ENCODE data around the gene MTNR1B.

The MTNR1B gene

GRCh38 chr11:92969634-92970347 is at the start of gene MTNR1B:
MTNR1B (plus strand) TSS chr11:92969651; CDS start chr11:92969726, 75 bp downstream.
- DNase-seq, result no peak

- DNase-seq, result no peak
Measured at GRCh38 chr11:92920331-92920730, 49.1 kb upstream of the MTNR1B start.

GRCh38 chr11:92922731-92923130 is 46.7 kb upstream of the MTNR1B start:
- no peak for DNase-seq

- DNase-seq, result no peak
Measured at GRCh38 chr11:92929246-92929645, 40.2 kb upstream of the MTNR1B start.

GRCh38 chr11:92929653-92930052 is 39.8 kb upstream of the MTNR1B start:
- no peak for DNase-seq

- no peak for DNase-seq
Measured at GRCh38 chr11:92931746-92932422, 37.6 kb upstream of the MTNR1B start.

GRCh38 chr11:92939305-92939704 is 30.1 kb upstream of the MTNR1B start:
- DNase-seq, result no peak

GRCh38 chr11:92941676-92942571 is 27.5 kb upstream of the MTNR1B start:
- peak; percentile 11 for DNase-seq

GRCh38 chr11:92946707-92947106 is 22.7 kb upstream of the MTNR1B start:
- DNase-seq, result no peak

- no peak for DNase-seq
Measured at GRCh38 chr11:92948116-92948515, 21.3 kb upstream of the MTNR1B start.

- DNase-seq, result no peak
Measured at GRCh38 chr11:92954003-92954402, 15.4 kb upstream of the MTNR1B start.

GRCh38 chr11:92955860-92956259 is 13.6 kb upstream of the MTNR1B start:
- no peak for DNase-seq

- DNase-seq, result no peak
Measured at GRCh38 chr11:92960886-92961285, 8.6 kb upstream of the MTNR1B start.

- no peak for DNase-seq
Measured at GRCh38 chr11:92962446-92962845, 7.0 kb upstream of the MTNR1B start.

- DNase-seq, result no peak
Measured at GRCh38 chr11:92964471-92964870, 5.0 kb upstream of the MTNR1B start.

- DNase-seq, result no peak
Measured at GRCh38 chr11:92965196-92965595, 4.3 kb upstream of the MTNR1B start.

GRCh38 chr11:92967178-92967577 is 2.3 kb upstream of the MTNR1B start:
- no peak for DNase-seq

- DNase-seq, result no peak
Measured at GRCh38 chr11:92967867-92968266, 1.6 kb upstream of the MTNR1B start.

- no peak for DNase-seq
Measured at GRCh38 chr11:92969293-92969633, 188 bp upstream of the MTNR1B start.

- DNase-seq, result no peak
Measured at GRCh38 chr11:92972248-92972647, 2.8 kb downstream of the MTNR1B start.

GRCh38 chr11:92975285-92975684 is 5.8 kb downstream of the MTNR1B start:
- DNase-seq, result no peak

GRCh38 chr11:92976681-92977080 is 7.2 kb downstream of the MTNR1B start:
- DNase-seq, result no peak

- no peak for DNase-seq
Measured at GRCh38 chr11:92977401-92977800, 8.0 kb downstream of the MTNR1B start.

All from NCI-H1694 treated with DMSO at 0.1 percent for 48 hours (cell line).